GM23248 (cell line): ENCODE results near the gene ACAN. TPM values are rescaled to one million over a fixed set of nuclear protein-coding genes. Genes with fewer than 3 reads are reported as not detected.

ENCODE experiments used
- DNase-seq: peaks from one replicate; pipeline ENCODE4 v3.0.0-alpha.2; 2015
- H2AFZ ChIP-seq: fragments of 200-600 bp; sonication (generic); 2 replicates; pipeline ENCODE4 v1.6.1; 2016; ENCODE audit warnings: antibody characterized with exemption
- H3F3A ChIP-seq: fragments of 200-600 bp; sonication (generic); 2 replicates; pipeline ENCODE4 v1.6.1; 2016; ENCODE audit warnings: mild to moderate bottlenecking, antibody characterized with exemption, mixed run types; ENCODE audit not compliant: insufficient read depth
- H3K27ac ChIP-seq: fragments of 200-600 bp; sonication (generic); 2 replicates; pipeline ENCODE4 v1.5.1; 2016; ENCODE audit warnings: mild to moderate bottlenecking
- H3K27me3 ChIP-seq: fragments of 200-600 bp; sonication (generic); replicated peaks from 2 replicates; pipeline ENCODE4 v1.6.1; 2016; ENCODE audit warnings: mild to moderate bottlenecking; ENCODE audit not compliant: insufficient read depth
- H3K36me3 ChIP-seq: fragments of 200-600 bp; sonication (generic); 2 replicates; pipeline ENCODE4 v1.6.1; 2016; ENCODE audit warnings: low read depth, mild to moderate bottlenecking
- H3K4me1 ChIP-seq: fragments of 200-600 bp; sonication (generic); 2 replicates; pipeline ENCODE4 v1.6.1; 2016; ENCODE audit warnings: mild to moderate bottlenecking; ENCODE audit not compliant: insufficient read depth
- H3K4me2 ChIP-seq: fragments of 200-600 bp; sonication (generic); one replicate; pipeline ENCODE4 v1.6.1; 2016; ENCODE audit warnings: mild to moderate bottlenecking; ENCODE audit not compliant: unreplicated experiment
- H3K4me3 ChIP-seq: fragments of 200-600 bp; sonication (generic); 2 replicates; pipeline ENCODE4 v1.5.1; 2016; ENCODE audit warnings: mild to moderate bottlenecking
- H3K79me2 ChIP-seq: fragments of 200-600 bp; sonication (generic); 2 replicates; pipeline ENCODE4 v1.6.1; 2016; ENCODE audit warnings: mild to moderate bottlenecking; ENCODE audit not compliant: insufficient read depth
- H3K9ac ChIP-seq: fragments of 200-600 bp; sonication (generic); 2 replicates; pipeline ENCODE4 v1.6.1; 2016; ENCODE audit warnings: mild to moderate bottlenecking
- H3K9me2 ChIP-seq: fragments of 200-600 bp; sonication (generic); 2 replicates; pipeline ENCODE4 v1.6.1; 2016; ENCODE audit warnings: mixed run types, mild to moderate bottlenecking, moderate library complexity; ENCODE audit not compliant: insufficient read depth
- H3K9me3 ChIP-seq: fragments of 200-600 bp; sonication (generic); one replicate; pipeline ENCODE4 v1.6.1; 2017; ENCODE audit warnings: low read depth
- H4K20me1 ChIP-seq: fragments of 200-600 bp; sonication (generic); 2 replicates; pipeline ENCODE4 v1.6.0; 2016; ENCODE audit not compliant: insufficient read depth
- EZH2 ChIP-seq: fragments of 200-600 bp; sonication (generic); IDR thresholded peaks from 2 replicates; pipeline ENCODE4 v1.6.1; 2018; ENCODE audit warnings: antibody characterized with exemption, mild to moderate bottlenecking; ENCODE audit not compliant: insufficient read depth, poor library complexity, severe bottlenecking
- EZH2phosphoT487 ChIP-seq: fragments of 200-600 bp; sonication (generic); IDR thresholded peaks from 2 replicates; pipeline ENCODE4 v1.6.1; 2018; ENCODE audit warnings: antibody characterized with exemption, moderate library complexity, mild to moderate bottlenecking, low read depth; ENCODE audit not compliant: insufficient read depth
- WGBS, 2 experiments: methylation state at CpG; one replicate each; pipeline ENCODE4 v1.1.6; 2015 to 2017; ENCODE audit warnings: low lambda C conversion rate in 2 of 2, low coverage in 1 of 2; ENCODE audit errors: missing lambda C conversion rate in 2 of 2; 5-methylcytosine and 5-hydroxymethylcytosine counted together
- in situ Hi-C: fragments of 300-500 bp; cut with MboI; formaldehyde crosslinking; loops from 2 replicates; pipeline ENCODE4 v1.15.0; 2020
- polyA plus RNA-seq: library from polyadenylated mRNA; unstranded; fragments of >200 nt; fragmentation: Nextera tagmentation; extraction: Ambion mirVana; gene quantifications from 2 replicates; pipeline ENCODE4 v1.2.1, GENCODE V29; 2016
- total RNA-seq: library from RNA; depleted of rRNA; stranded (reverse); fragments of >200 nt; shearing (Covaris generic); gene quantifications from 2 replicates; pipeline ENCODE4 v1.2.3, GENCODE V29; 2014

Gene ACAN
- total and polyA plus RNA-seq, 2 experiments from 2014 or later: not detected

DNA sequence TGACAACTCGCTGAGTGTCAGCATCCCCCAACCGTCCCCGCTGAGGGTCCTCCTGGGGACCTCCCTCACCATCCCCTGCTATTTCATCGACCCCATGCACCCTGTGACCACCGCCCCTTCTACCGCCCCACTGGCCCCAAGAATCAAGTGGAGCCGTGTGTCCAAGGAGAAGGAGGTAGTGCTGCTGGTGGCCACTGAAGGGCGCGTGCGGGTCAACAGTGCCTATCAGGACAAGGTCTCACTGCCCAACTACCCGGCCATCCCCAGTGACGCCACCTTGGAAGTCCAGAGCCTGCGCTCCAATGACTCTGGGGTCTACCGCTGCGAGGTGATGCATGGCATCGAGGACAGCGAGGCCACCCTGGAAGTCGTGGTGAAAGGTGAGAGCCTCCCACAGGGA is 35.4 kb downstream of the ACAN start:
- no peaks in the 10 kb centered on the region for H3K36me3 ChIP-seq
- H3K27me3 ChIP-seq: no peaks in the 10 kb centered on the region
- DNase-seq: no peak
- H3K4me3 ChIP-seq: no peak overlapping the region
- no peaks in the 10 kb centered on the region for H3K4me1 ChIP-seq
- H3K9me3 ChIP-seq: no peaks in the 10 kb centered on the region
- H3K9me2 ChIP-seq: no peaks in the 10 kb centered on the region
- no peaks in the 10 kb centered on the region for H3K79me2 ChIP-seq
- in situ Hi-C loops: no loop called here
- H3K27ac ChIP-seq: no peak overlapping the region
- no peak overlapping the region for H3K4me2 ChIP-seq
- H3K9ac ChIP-seq: no peak overlapping the region
- no peaks in the 10 kb centered on the region for H4K20me1 ChIP-seq
- TF ChIP-seq EZH2phosphoT487 (no peak), EZH2 (no peak)
- 70 to 76% methylated on average over 13 to 18 of the region's 18 CpGs for WGBS, 2 experiments
- H2AFZ ChIP-seq: no peak overlapping the region
- H3F3A ChIP-seq: peaks cover 7% of the 10 kb centered on the region; the same call in 1 of the 2 replicates

DNA sequence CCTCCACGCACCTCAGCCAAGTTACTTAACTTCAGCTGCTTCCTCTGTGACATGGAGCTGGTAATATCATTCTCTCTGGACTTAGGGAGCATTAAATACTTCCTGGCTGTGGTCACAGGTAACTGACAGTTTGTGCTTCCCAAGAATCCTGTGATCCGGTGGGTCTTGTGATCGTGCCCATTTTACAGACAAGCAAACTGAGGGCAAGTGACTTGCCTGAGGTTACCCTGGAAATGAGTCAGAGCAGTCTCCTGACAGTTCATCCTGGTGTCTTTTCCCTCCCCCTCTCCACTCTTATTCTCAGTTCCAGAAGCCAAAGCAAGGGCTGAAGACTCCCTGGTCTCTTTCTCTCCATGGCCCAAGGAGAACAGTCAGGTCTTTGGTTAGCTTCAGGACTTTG is 35.9 kb downstream of the ACAN start:
- Histone ChIP-seq H3K36me3 (no peaks in the 10 kb centered on the region), H3K27me3 (no peaks in the 10 kb centered on the region), H3K79me2 (no peaks in the 10 kb centered on the region), H3K27ac (no peak overlapping the region), H3K4me3 (no peak overlapping the region), H3F3A (peaks cover 7% of the 10 kb centered on the region; the same call in 1 of the 2 replicates), H3K9me2 (no peaks in the 10 kb centered on the region), H3K4me2 (no peak overlapping the region), H4K20me1 (no peaks in the 10 kb centered on the region), H3K4me1 (no peaks in the 10 kb centered on the region), H3K9me3 (no peaks in the 10 kb centered on the region), H3K9ac (no peak overlapping the region), H2AFZ (no peak overlapping the region)
- TF ChIP-seq EZH2phosphoT487 (no peak), EZH2 (no peak)
- no peak for DNase-seq
- WGBS, 2 experiments: 88 to 89% methylated on average over 3 of the region's 3 CpGs
- in situ Hi-C loops: no loop called here

GRCh38 chr15:88839961-88840360 is 36.7 kb downstream of the ACAN start:
- Histone ChIP-seq H3F3A (peaks cover 7% of the 10 kb centered on the region; the same call in 1 of the 2 replicates), H3K9me2 (no peaks in the 10 kb centered on the region), H3K9ac (no peak overlapping the region), H3K27me3 (peaks cover 3% of the 10 kb centered on the region; the same call in 1 of the 2 replicates), H3K27ac (no peak overlapping the region), H3K79me2 (no peaks in the 10 kb centered on the region), H3K4me2 (no peak overlapping the region), H3K4me3 (no peak overlapping the region), H3K9me3 (no peaks in the 10 kb centered on the region), H3K4me1 (no peaks in the 10 kb centered on the region), H2AFZ (no peak overlapping the region), H3K36me3 (no peaks in the 10 kb centered on the region), H4K20me1 (no peaks in the 10 kb centered on the region)
- DNase-seq: no peak
- TF ChIP-seq EZH2phosphoT487: no peak
- no peak for TF ChIP-seq EZH2
- WGBS, 2 experiments: 74 to 78% methylated on average over 16 of the region's 16 CpGs
- in situ Hi-C loops: no loop called here

- WGBS, 2 experiments: 92 to 96% methylated on average over 1 of the region's 1 CpG
- Histone ChIP-seq H3K36me3 (no peaks in the 10 kb centered on the region), H3K79me2 (no peaks in the 10 kb centered on the region)
Measured at GRCh38 chr15:88841236-88841635, 38.0 kb downstream of the ACAN start.

DNA sequence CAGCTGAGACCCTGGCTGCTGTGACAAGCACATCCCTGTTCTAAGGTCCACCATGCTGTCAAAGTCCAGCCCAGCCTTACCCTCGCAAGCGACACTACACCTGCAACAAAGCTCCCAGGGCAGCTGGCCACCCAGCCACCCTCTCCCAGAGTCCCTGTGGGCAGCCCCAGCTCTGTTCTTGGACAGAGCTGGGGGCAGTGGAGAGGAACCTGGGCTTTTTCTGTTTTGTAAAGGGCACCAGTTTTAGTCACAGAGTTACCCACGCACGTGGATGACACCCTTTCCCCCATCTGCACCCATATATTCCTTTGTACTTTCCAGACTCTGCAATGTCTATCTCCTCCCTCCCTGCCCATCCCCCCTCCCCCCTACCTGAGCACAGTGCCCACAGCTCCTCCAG is 38.9 kb downstream of the ACAN start:
- in situ Hi-C loops: no loop called here

More at GRCh38 chr15:88841236-88841635, 38.0 kb downstream of the ACAN start:
- in situ Hi-C loops: no loop called here
- Histone ChIP-seq H4K20me1 (no peaks in the 10 kb centered on the region), H3K9ac (no peak overlapping the region), H3K4me1 (no peaks in the 10 kb centered on the region), H3F3A (no peaks in the 10 kb centered on the region), H3K9me2 (no peaks in the 10 kb centered on the region), H3K27ac (no peak overlapping the region), H3K27me3 (peaks cover 4% of the 10 kb centered on the region; the same call in 1 of the 2 replicates), H3K4me3 (no peak overlapping the region), H2AFZ (no peak overlapping the region), H3K9me3 (no peaks in the 10 kb centered on the region), H3K4me2 (no peak overlapping the region)
- TF ChIP-seq EZH2 (no peak), EZH2phosphoT487 (no peak)
- no peak for DNase-seq

More for the DNA sequence above, 38.9 kb downstream of the ACAN start:
- no peaks in the 10 kb centered on the region for H3K4me1 ChIP-seq
- no peak overlapping the region for H3K9ac ChIP-seq
- H3K4me3 ChIP-seq: no peak overlapping the region
- no peaks in the 10 kb centered on the region for H3K79me2 ChIP-seq
- H3K27me3 ChIP-seq: peaks cover 4% of the 10 kb centered on the region; the same call in 1 of the 2 replicates
- H3K36me3 ChIP-seq: no peaks in the 10 kb centered on the region
- H4K20me1 ChIP-seq: no peaks in the 10 kb centered on the region
- no peaks in the 10 kb centered on the region for H3K9me2 ChIP-seq
- no peak overlapping the region for H3K27ac ChIP-seq
- WGBS, 2 experiments: 69 to 71% methylated on average over 4 of the region's 4 CpGs
- DNase-seq: no peak
- no peak for TF ChIP-seq EZH2phosphoT487
- H3K9me3 ChIP-seq: no peaks in the 10 kb centered on the region
- H3F3A ChIP-seq: no peaks in the 10 kb centered on the region
- H2AFZ ChIP-seq: no peak overlapping the region
- H3K4me2 ChIP-seq: no peak overlapping the region
